Nephron progenitor cell (in vitro differentiated cells): ENCODE measurements around the gene PLS1.

ENCODE experiments used
- DNase-seq: peaks from one replicate; pipeline ENCODE4 v3.0.0; 2021
- H3K27ac Mint-ChIP-seq: 2 replicates; pipeline ENCODE4 v1.8.0; 2021; ENCODE audit warnings: mild to moderate bottlenecking, moderate library complexity, mixed read lengths
- H3K27me3 Mint-ChIP-seq: 2 replicates; pipeline ENCODE4 v1.8.0; 2021; ENCODE audit warnings: mild to moderate bottlenecking, low read depth, mixed read lengths; ENCODE audit not compliant: poor library complexity
- H3K36me3 Mint-ChIP-seq: 2 replicates; pipeline ENCODE4 v1.8.0; 2021; ENCODE audit warnings: low read depth, mixed read lengths
- H3K4me1 Mint-ChIP-seq: 2 replicates; pipeline ENCODE4 v1.8.0; 2021; ENCODE audit warnings: mixed read lengths
- H3K4me3 Mint-ChIP-seq: 2 replicates; pipeline ENCODE4 v1.8.0; 2021; ENCODE audit warnings: mild to moderate bottlenecking, moderate library complexity, mixed read lengths
- H3K9me3 Mint-ChIP-seq: 2 replicates; pipeline ENCODE4 v1.8.0; 2021; ENCODE audit warnings: mild to moderate bottlenecking, moderate library complexity, mixed read lengths
- CTCF ChIP-seq: fragments of 200-600 bp; sonication (generic); IDR thresholded peaks from 2 replicates; pipeline ENCODE4 v1.5.0; 2021; ENCODE audit warnings: antibody characterized with exemption

Gene PLS1

DNA sequence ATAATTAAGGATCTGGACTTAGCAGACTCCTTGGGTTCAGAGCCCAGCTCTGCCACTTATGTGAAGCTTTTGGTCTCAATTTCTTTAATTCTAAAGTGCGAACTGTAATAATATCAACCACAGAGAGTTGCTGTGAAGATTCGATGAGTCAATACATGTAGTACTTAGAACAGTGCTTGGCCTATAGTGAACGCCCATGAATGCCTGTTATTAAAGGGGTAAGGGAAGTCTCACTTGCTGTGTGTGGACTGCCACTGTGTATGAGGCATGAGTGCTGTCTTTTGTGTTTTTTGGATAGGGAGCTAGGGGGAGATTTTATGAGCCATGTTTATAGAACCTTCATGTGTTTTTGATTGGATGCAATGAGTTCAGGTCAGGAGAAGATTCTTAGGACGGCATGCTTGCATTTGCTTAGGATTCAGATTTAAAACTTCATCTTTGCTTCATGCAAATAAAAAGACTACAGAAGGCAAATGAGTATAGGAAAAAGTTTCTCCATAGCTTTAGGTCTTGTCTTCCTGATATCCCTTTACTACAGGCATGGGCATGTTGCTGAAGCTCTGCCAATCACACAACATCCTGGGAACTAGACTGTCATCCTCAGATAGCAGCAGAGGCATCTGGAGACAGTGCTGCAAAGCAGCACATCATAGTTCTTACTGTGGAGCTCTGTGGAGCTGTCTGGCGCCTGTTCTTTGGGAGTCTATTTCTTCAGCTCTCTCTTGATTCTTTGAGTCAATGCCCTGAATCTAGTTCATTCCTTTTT lies 50.0 kb downstream of the PLS1 start:
- DNase-seq: no peak
- H3K4me3 Mint-ChIP-seq: no peak overlapping the region
- H3K9me3 Mint-ChIP-seq: no peaks in the 10 kb centered on the region
- no peaks in the 10 kb centered on the region for H3K27me3 Mint-ChIP-seq
- no peak overlapping the region for H3K27ac Mint-ChIP-seq
- no peak for TF ChIP-seq CTCF
- no peaks in the 10 kb centered on the region for H3K36me3 Mint-ChIP-seq
- H3K4me1 Mint-ChIP-seq: peaks cover 18% of the 10 kb centered on the region

- TF ChIP-seq CTCF: no peak
- peaks cover 18% of the 10 kb centered on the region for H3K4me1 Mint-ChIP-seq
- no peaks in the 10 kb centered on the region for H3K36me3 Mint-ChIP-seq
- H3K4me3 Mint-ChIP-seq: no peak overlapping the region
- DNase-seq: no peak
- H3K27ac Mint-ChIP-seq: peak overlapping the region; percentile 2
- H3K9me3 Mint-ChIP-seq: no peaks in the 10 kb centered on the region
- no peaks in the 10 kb centered on the region for H3K27me3 Mint-ChIP-seq
These were observed 51.7 kb downstream of the PLS1 start for GRCh38 chr3:142647856-142648255.

DNA sequence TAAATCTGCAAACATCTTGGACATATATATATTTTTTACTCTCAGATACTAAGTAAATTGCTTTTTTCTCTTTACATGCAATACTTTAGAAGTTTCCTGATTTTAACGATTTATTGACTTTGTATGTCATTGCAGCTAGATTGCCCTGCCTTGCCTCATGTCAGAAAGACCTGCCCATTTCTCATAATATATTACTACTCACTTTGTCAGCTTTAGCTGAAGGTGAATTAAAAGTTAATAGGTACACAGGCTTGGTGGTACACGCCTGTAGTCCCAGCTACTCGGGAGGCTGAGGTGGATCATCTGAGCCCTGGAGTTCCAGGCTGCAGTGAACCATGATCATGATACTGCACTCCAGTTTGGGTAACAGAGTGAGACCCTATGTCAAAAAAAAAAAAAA lies 52.8 kb downstream of the PLS1 start:
- no peak for TF ChIP-seq CTCF
- Mint-ChIP-seq H3K9me3 (no peaks in the 10 kb centered on the region), H3K27me3 (no peaks in the 10 kb centered on the region), H3K36me3 (no peaks in the 10 kb centered on the region), H3K4me1 (peaks cover 18% of the 10 kb centered on the region), H3K4me3 (no peak overlapping the region), H3K27ac (no peak overlapping the region)
- DNase-seq: no peak

GRCh38 chr3:142650001-142650693 lies 54.0 kb downstream of the PLS1 start:
- no peaks in the 10 kb centered on the region for H3K36me3 Mint-ChIP-seq
- no peak overlapping the region for H3K4me3 Mint-ChIP-seq
- no peak for TF ChIP-seq CTCF
- H3K9me3 Mint-ChIP-seq: no peaks in the 10 kb centered on the region
- H3K4me1 Mint-ChIP-seq: peaks cover 18% of the 10 kb centered on the region
- DNase-seq: no peak
- H3K27me3 Mint-ChIP-seq: no peaks in the 10 kb centered on the region
- peak overlapping the region; percentile 84 for H3K27ac Mint-ChIP-seq

- Mint-ChIP-seq H3K27me3 (peaks cover 3% of the 10 kb centered on the region), H3K4me3 (no peak overlapping the region), H3K27ac (no peak overlapping the region), H3K4me1 (peaks cover 18% of the 10 kb centered on the region), H3K36me3 (no peaks in the 10 kb centered on the region), H3K9me3 (no peaks in the 10 kb centered on the region)
- no peak for DNase-seq
- no peak for TF ChIP-seq CTCF
These were observed 55.5 kb downstream of the PLS1 start for GRCh38 chr3:142651711-142652110.

DNA sequence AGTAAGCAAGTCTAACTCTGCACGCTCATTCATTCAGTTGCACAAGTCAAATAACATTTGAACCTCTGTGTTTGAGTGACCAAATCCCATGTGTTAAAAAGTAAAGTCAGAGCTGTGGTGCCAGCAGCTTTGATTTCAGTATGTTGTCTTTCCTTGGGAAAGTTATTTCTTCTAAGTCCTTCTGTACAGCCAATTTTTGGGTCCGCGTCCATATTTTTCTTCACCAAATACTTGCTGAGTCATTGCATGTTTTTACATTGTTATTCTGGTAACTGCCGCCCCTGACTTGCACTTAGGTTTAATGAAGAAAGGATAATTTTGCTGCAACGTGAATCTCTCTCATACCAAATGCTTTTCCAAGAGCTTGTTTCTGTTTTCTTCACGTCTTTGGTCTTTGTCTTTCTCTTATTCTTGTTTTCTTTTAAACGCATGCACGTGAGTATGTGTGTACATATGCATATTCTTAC lies 56.7 kb downstream of the PLS1 start:
- Mint-ChIP-seq H3K27ac (no peak overlapping the region), H3K4me3 (no peak overlapping the region), H3K4me1 (peaks cover 15% of the 10 kb centered on the region)

More for the DNA sequence above, 56.7 kb downstream of the PLS1 start:
- DNase-seq: no peak
- no peak for TF ChIP-seq CTCF
- no peaks in the 10 kb centered on the region for H3K9me3 Mint-ChIP-seq
- peaks cover 3% of the 10 kb centered on the region for H3K27me3 Mint-ChIP-seq
- no peaks in the 10 kb centered on the region for H3K36me3 Mint-ChIP-seq
